GM15510 (cell line): ENCODE measurements around the gene COMTD1.
A peak's percentile ranks its signal among the peaks of the same experiment; 100 is the strongest.

Source experiments
- POLR2A ChIP-seq: IDR thresholded peaks from 3 replicates; pipeline ENCODE4 v1.6.1; 2011; ENCODE audit warnings: borderline replicate concordance; ENCODE audit not compliant: insufficient read length; ENCODE audit errors: extremely low read depth

The COMTD1 gene

DNA sequence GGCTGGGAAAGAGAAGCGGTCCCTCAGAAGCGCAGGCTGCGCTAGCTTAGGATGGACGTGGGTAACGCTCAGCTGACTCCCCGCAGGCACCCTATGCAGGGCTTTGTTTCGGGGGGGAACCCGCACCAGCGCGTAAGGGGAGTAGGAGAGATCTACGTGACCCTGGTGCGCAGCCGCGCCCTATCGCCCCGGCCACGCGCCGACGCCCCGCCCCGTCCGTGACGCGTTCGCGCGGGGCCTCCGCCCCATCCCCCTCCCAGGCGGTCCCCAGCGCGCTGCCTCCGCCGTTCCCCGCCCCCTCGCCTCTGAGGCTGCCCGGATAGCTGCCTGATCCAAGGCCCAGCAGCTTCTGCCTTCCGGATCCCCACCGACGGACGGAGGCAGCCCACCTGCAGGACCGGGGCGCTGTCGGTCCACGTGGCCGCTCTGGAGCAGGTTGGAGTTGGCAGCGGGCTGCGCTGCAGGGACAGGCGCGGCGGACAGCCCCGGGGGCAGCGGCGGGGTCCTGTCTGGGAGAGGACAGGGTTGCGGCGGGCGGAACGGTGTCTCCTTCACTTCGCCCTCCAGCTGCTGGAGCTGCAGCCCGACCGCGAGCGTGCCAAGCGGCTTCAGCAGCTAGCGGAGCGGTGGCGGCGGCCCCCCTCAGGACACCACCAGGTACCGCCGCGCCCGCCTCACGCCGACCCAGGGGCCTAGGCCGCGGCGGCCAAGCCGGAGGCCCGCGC is 25.3 kb downstream of the COMTD1 start, which contains the start of gene VDAC2:
VDAC2 (plus strand) TSS at position 515 of the 725 bp plus-strand sequence. CDS start 363 bp downstream, outside the sequence.
- peak; percentile 57 for TF ChIP-seq POLR2A

GRCh38 chr10:75209921-75210281 is 25.9 kb downstream of the COMTD1 start:
- TF ChIP-seq POLR2A: no peak

DNA sequence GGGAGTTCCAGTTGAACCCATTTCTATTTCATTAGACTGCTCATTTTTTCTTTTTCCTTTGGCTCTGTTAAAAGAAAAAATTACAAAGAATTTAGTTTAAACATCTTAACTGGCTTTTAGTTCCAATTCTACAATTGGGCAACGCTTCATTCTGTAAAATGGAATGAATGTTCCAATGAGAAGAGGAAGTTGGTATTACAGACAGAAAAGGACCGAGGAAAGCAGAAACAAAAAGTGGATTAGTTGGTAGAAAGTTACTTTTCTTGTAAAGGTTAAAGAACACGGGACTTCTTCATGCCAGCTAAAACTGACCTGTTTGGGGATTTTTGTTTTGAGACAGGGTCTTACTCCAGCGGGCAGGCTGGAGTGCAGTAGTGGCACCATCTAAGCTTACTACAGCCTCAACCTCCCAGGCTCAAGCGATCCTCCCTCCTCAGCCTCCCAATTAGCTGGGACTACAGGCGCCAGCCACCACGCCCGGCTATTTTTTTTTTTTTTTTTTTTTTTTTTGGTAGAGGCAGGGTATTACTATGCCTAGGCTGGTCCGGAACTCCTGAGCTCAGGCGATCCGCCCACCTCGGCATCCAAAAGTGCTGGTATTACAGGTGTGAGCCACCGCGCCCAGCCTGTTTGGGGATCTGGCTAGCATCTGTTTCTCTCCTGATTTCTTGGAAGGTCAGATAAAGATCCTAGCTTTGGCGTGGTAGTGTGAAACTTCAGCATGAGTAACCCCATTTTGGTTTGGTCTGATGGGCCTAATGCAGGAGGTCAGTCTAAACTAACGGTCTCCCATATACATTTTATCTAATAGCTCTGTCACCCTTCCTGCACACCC is 26.5 kb downstream of the COMTD1 start:
- TF ChIP-seq POLR2A: no peak

DNA sequence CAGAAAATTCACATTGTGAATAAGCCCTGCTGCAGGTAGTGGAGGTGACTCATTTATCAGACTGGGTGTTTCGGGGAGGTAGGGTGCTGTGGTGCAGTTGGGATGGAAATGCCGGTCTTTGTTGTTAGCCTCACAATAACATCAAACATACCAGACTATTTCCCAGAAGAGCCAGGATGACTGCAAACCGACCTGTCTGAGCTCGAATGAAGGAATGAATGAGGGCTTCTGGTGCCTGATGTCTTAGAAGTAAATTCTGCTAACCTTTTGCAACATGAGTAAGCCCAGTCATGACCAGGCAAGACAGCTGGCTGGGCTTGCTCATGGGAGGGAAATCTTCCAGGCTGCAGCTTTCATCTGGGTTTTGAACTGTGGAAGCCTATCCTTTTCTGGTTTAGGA is 27.6 kb downstream of the COMTD1 start:
- no peak for TF ChIP-seq POLR2A

DNA sequence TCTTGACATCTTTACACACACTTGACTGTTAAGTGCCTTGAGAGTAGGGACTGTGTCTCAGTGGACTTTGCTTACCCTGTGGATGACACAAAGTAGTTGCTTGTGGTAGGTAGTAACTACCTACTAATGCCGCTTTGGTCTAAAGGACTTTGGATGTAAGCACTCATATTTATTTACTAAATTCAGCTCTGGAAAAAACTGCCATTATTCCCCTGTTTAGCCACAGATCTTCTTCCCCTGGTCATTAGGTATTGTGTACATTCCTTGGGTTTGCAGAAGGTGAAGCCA is 28.0 kb downstream of the COMTD1 start:
- no peak for TF ChIP-seq POLR2A

DNA sequence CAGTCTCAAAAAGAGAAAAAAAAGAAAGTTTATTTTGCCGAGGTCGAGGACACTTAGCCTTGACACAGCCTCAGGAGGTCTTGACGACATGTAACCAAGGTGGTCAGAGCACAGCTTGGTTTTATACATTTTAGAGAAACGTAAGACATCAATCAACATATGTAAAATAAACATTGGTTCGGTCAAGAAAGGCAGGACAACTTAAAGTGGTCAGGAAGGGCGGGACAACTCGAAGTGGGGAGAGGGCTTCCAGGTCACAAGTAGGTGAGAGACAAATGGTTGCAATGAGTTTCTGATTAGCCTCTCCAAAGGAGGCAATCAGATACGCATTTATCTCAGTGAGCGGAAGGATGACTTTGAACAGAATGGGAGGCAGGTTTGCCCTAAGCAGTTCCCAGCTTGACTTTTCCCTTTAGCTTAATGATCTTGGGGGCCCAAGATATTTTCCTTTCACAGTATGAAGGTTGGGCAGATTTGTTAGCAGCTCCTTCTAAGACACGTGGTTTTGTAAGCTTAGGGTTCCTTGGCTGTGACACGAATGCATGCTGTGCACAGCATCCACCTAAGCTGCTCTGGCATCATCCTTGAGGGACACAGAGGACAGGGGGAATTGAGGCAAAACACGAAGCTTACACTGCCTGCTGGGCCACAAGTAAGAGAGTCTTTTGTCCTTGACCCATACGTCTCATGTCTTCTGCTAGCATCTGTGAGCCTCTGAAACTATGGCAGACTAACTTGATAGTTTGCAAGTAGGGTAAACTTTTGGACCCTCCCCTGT is 28.5 kb downstream of the COMTD1 start:
- no peak for TF ChIP-seq POLR2A

- TF ChIP-seq POLR2A: no peak
Observed at GRCh38 chr10:75205908-75206307, 29.8 kb downstream of the COMTD1 start.

- TF ChIP-seq POLR2A: no peak
Observed at GRCh38 chr10:75203724-75204123, 32.0 kb downstream of the COMTD1 start.

GRCh38 chr10:75202321-75203045 is 33.3 kb downstream of the COMTD1 start:
- TF ChIP-seq POLR2A: no peak

DNA sequence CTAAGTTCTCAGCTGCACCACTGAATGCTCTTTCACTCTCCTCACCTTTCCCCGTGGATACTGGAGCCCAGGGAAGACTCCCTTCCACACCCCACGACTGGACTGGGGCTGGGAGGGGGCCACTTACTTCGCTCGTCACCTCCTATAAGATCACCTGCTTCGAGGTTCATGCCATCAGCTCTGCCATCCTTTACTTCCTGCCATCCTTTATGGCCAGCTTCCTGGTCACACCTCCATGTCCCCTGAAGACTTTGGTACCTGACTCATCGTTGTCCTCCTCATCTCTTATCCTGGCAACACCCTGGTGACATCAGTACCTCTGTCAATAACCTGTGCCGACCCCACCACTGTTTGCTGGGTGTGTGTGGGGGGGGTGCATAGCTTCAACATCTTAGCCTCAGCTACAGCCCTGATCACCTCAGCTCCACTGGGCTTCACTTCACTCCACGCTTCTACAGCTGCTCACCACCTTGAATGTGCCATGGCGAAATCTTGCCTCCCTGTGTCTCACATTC is 33.9 kb downstream of the COMTD1 start:
- TF ChIP-seq POLR2A: no peak

GRCh38 chr10:75197906-75198305 is 37.9 kb downstream of the COMTD1 start:
- no peak for TF ChIP-seq POLR2A

GRCh38 chr10:75197066-75197465 is 38.7 kb downstream of the COMTD1 start:
- TF ChIP-seq POLR2A: no peak

DNA sequence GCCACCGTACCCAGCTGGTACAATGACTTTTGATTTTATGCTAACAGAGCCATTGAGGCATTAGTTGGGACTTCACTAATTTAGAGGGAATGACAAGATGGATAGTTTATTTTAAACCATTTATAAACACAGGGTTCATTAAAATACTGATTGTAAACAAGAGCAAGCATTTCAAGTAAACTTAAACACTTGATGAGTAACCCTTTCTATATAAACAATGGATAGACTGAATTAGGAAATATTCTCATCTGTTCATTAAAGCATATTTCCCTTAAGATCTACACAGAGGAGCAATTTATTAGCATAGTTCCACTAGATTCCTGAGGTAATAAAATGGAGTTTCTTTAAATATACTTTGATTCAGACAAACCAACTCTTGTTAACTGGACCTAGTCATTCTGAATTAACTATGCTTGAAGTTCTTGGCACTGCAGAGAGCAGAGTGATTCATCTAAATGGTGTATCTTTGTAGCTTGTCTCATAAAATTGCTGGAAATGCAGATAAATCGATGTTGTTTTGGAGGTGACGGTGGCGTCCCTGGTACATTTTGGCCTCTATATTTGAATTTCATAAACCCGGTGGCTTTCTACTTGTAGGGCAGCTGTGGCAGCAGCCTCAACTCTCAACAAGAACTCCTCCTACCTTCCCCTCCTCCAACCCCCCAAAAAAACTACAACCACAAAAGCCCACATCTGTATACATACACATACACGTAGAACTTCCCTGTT is 40.6 kb downstream of the COMTD1 start:
- no peak for TF ChIP-seq POLR2A
